Measurements from ENCODE around the gene HOXB1. TPM values are rescaled to one million over a fixed set of nuclear protein-coding genes. Genes with fewer than 3 reads are reported as not detected.
A peak's percentile ranks its signal among the peaks of the same experiment; 100 is the strongest.
"Not testable (repeated sequence)": the region's sequence is repeated elsewhere in the genome, so short reads cannot be mapped to it uniquely, and the experiment has no call there.

The HOXB1 gene
- total RNA-seq, 2 donors from 2014 or later, result not detected

GRCh38 chr17:48517478-48517877 lies 13.3 kb downstream of the HOXB1 start:
- ATAC-seq (no peak), DNase-seq (ENCODE audit: low spot score in 2 of 2) (no peak)
- Mint-ChIP-seq H3K9me3 (no peaks in the 10 kb centered on the region), H3K27ac (no peak overlapping the region), H3K36me3 (no peaks in the 10 kb centered on the region)

GRCh38 chr17:48515925-48516900 lies 14.6 kb downstream of the HOXB1 start:
- no peak overlapping the region for H3K27ac Mint-ChIP-seq

GRCh38 chr17:48514477-48514876 lies 16.3 kb downstream of the HOXB1 start:
- H3K27ac Mint-ChIP-seq, result no peak overlapping the region
- no peaks in the 10 kb centered on the region for H3K36me3 Mint-ChIP-seq
- ATAC-seq (no peak), DNase-seq (ENCODE audit: low spot score in 2 of 2) (no peak)
- no peaks in the 10 kb centered on the region for H3K9me3 Mint-ChIP-seq

More at GRCh38 chr17:48515925-48516900, 14.6 kb downstream of the HOXB1 start:
- Mint-ChIP-seq H3K9me3 (no peaks in the 10 kb centered on the region), H3K36me3 (no peaks in the 10 kb centered on the region)
- DNase-seq (ENCODE audit: low spot score in 2 of 2) (no peak), ATAC-seq (no peak)

GRCh38 chr17:48513666-48514455 lies 16.9 kb downstream of the HOXB1 start:
- Mint-ChIP-seq H3K36me3 (no peaks in the 10 kb centered on the region), H3K27ac (peak overlapping the region in 1 of 2 donors; percentile 75), H3K9me3 (no peaks in the 10 kb centered on the region)
- no peak for ATAC-seq
- DNase-seq (ENCODE audit: low spot score in 2 of 2), result no peak

GRCh38 chr17:48513097-48513496 lies 17.7 kb downstream of the HOXB1 start:
- Mint-ChIP-seq H3K9me3 (no peaks in the 10 kb centered on the region), H3K27ac (peak overlapping the region in 1 of 2 donors; percentile 75), H3K36me3 (no peaks in the 10 kb centered on the region)
- no peak for DNase-seq (ENCODE audit: low spot score in 2 of 2)
- peak in 1 of 2 donors; percentile 66 for ATAC-seq

- H3K9me3 Mint-ChIP-seq, result no peaks in the 10 kb centered on the region
- DNase-seq (ENCODE audit: low spot score in 2 of 2), result peak in 1 of 2 donors; percentile 40
- peak overlapping the region; percentile 48 to 68 for H3K27ac Mint-ChIP-seq
- H3K36me3 Mint-ChIP-seq, result no peaks in the 10 kb centered on the region
- peak; percentile 85 to 96 for ATAC-seq
These were observed 19.8 kb downstream of the HOXB1 start for GRCh38 chr17:48510761-48511604.

GRCh38 chr17:48510381-48510760 lies 20.4 kb downstream of the HOXB1 start:
- no peak overlapping the region for H3K27ac Mint-ChIP-seq
- no peaks in the 10 kb centered on the region for H3K9me3 Mint-ChIP-seq
- no peaks in the 10 kb centered on the region for H3K36me3 Mint-ChIP-seq
- no peak for ATAC-seq
- DNase-seq (ENCODE audit: low spot score in 2 of 2), result no peak

- H3K27ac Mint-ChIP-seq; H3K36me3 Mint-ChIP-seq; DNase-seq (ENCODE audit: low spot score in 2 of 2); ATAC-seq; H3K9me3 Mint-ChIP-seq: not testable (repeated sequence)
These were observed 21.1 kb downstream of the HOXB1 start for GRCh38 chr17:48509708-48510107.

- no peaks in the 10 kb centered on the region for H3K36me3 Mint-ChIP-seq
- ATAC-seq, result no peak
- DNase-seq (ENCODE audit: low spot score in 2 of 2), result no peak
- H3K9me3 Mint-ChIP-seq, result no peaks in the 10 kb centered on the region
- H3K27ac Mint-ChIP-seq, result no peak overlapping the region
These were observed 24.6 kb downstream of the HOXB1 start for GRCh38 chr17:48506246-48506645.

- peak in 1 of 2 donors; percentile 40 for DNase-seq (ENCODE audit: low spot score in 2 of 2)
- Mint-ChIP-seq H3K27ac (no peak overlapping the region), H3K36me3 (no peaks in the 10 kb centered on the region), H3K9me3 (no peaks in the 10 kb centered on the region)
- peak; percentile 99 to 100 for ATAC-seq
These were observed 25.0 kb downstream of the HOXB1 start for GRCh38 chr17:48505788-48506187.

GRCh38 chr17:48504953-48505352 lies 25.9 kb downstream of the HOXB1 start:
- Mint-ChIP-seq H3K27ac (no peak overlapping the region), H3K36me3 (no peaks in the 10 kb centered on the region), H3K9me3 (no peaks in the 10 kb centered on the region)
- no peak for ATAC-seq
- no peak for DNase-seq (ENCODE audit: low spot score in 2 of 2)

- DNase-seq (ENCODE audit: low spot score in 2 of 2) (no peak), ATAC-seq (no peak)
- H3K36me3 Mint-ChIP-seq, result no peaks in the 10 kb centered on the region
- no peaks in the 10 kb centered on the region for H3K9me3 Mint-ChIP-seq
- H3K27ac Mint-ChIP-seq, result no peak overlapping the region
These were observed 27.1 kb downstream of the HOXB1 start for GRCh38 chr17:48503747-48504146.

GRCh38 chr17:48502901-48503300 lies 27.9 kb downstream of the HOXB1 start:
- Mint-ChIP-seq H3K9me3 (no peaks in the 10 kb centered on the region), H3K27ac (no peak overlapping the region), H3K36me3 (no peaks in the 10 kb centered on the region)
- DNase-seq (ENCODE audit: low spot score in 2 of 2) (no peak), ATAC-seq (no peak)

- no peak for DNase-seq (ENCODE audit: low spot score in 2 of 2)
- Mint-ChIP-seq H3K27ac (no peak overlapping the region), H3K9me3 (no peaks in the 10 kb centered on the region), H3K36me3 (no peaks in the 10 kb centered on the region)
- ATAC-seq, result no peak
These were observed 28.5 kb downstream of the HOXB1 start for GRCh38 chr17:48502312-48502711.

- ATAC-seq (no peak), DNase-seq (ENCODE audit: low spot score in 2 of 2) (no peak)
- H3K9me3 Mint-ChIP-seq, result no peaks in the 10 kb centered on the region
- H3K27ac Mint-ChIP-seq, result no peak overlapping the region
- H3K36me3 Mint-ChIP-seq, result no peaks in the 10 kb centered on the region
These were observed 30.1 kb downstream of the HOXB1 start for GRCh38 chr17:48500435-48501426.

Data from activated naive CD4-positive, alpha-beta T cell treated with anti-CD3 and anti-CD28 coated beads, Interleukin-2, amount 50 U/mL, for 72 hours (primary cell).